Endothelial cell of umbilical vein (primary cell): Measurements from ENCODE around the gene PTPRF. TPM values are rescaled to one million over a fixed set of nuclear protein-coding genes. Genes with fewer than 3 reads are reported as not detected.

Experiments used
- BruUV-seq: library from RNA; stranded (reverse); fragments of 400-500 nt; replicated peaks from 2 replicates; lab custom pipeline; 2021; lab: Mats Ljungman, UMichigan
- CTCF ChIA-PET: fragments of 300-600, 350-600 bp; sonication (Branson Sonifier 250); formaldehyde crosslinking; loops from one replicate; lab custom pipeline; 2021; ENCODE audit warnings: antibody characterized with exemption, inconsistent platforms; lab: Charles Lee
- POLR2A ChIA-PET: fragments of 300-600, 350-600 bp; sonication (Branson Sonifier 250); formaldehyde crosslinking; loops from one replicate; lab custom pipeline; 2021; ENCODE audit warnings: antibody characterized with exemption, inconsistent platforms; lab: Charles Lee
- DNase-seq: peaks from one replicate; pipeline ENCODE4 v3.0.0-alpha.2; 2011; ENCODE audit warnings: low read depth, low spot score
- FAIRE-seq: peaks from 2 replicates; lab custom pipeline; 2011; peaks lifted over from hg19 to GRCh38; lab: Jason Lieb, UNC
- H2AFZ ChIP-seq: 2 replicates; pipeline ENCODE4 v1.6.0; 2012; ENCODE audit warnings: low read depth, low read length, control low read depth, inconsistent platforms
- H3K27ac ChIP-seq: 2 replicates; pipeline ENCODE4 v1.5.1; 2011; ENCODE audit warnings: low read depth, mild to moderate bottlenecking, control low read depth, low read length, moderate library complexity; ENCODE audit not compliant: insufficient read depth
- H3K27me3 ChIP-seq, 2 experiments: 2 replicates each; pipeline versions ENCODE4 v1.6.0 to v1.6.1; 2011; ENCODE audit warnings: low read length in 2 of 2, mixed read lengths in 1 of 2; ENCODE audit not compliant: control insufficient read depth in 2 of 2, insufficient read depth in 2 of 2
- H3K36me3 ChIP-seq, 2 experiments: 2 replicates in 1 of 2; 3 replicates in 1 of 2; pipeline ENCODE4 v1.5.1; 2011; ENCODE audit warnings: low read length in 2 of 2, mild to moderate bottlenecking in 1 of 2, moderate library complexity in 1 of 2; ENCODE audit not compliant: control insufficient read depth in 2 of 2, insufficient read depth in 2 of 2; ENCODE audit errors: extremely low read depth in 1 of 2
- H3K4me1 ChIP-seq: 3 replicates; pipeline ENCODE4 v1.5.1; 2011; ENCODE audit warnings: mild to moderate bottlenecking, low read length; ENCODE audit not compliant: control insufficient read depth, insufficient read depth; ENCODE audit errors: extremely low read depth
- H3K4me2 ChIP-seq: 2 replicates; pipeline ENCODE4 v1.6.1; 2011; ENCODE audit warnings: low read length, control low read depth, mixed read lengths; ENCODE audit not compliant: insufficient read depth
- H3K4me3 ChIP-seq, 3 experiments: fragments of 200-600 bp in 1 of 3; sonication (generic), shearing (Covaris generic) in 1 of 3; replicated peaks in 1 of 3; 2 replicates each; pipeline ENCODE4 v1.5.1; 2011 to 2016; ENCODE audit warnings: control low read depth in 3 of 3, low read length in 3 of 3, mild to moderate bottlenecking in 2 of 3, inconsistent platforms in 1 of 3, low read depth in 1 of 3, moderate library complexity in 1 of 3; ENCODE audit not compliant: insufficient read depth in 1 of 3
- H3K79me2 ChIP-seq: 2 replicates; pipeline ENCODE4 v1.6.0; 2012; ENCODE audit warnings: low read length, inconsistent platforms; ENCODE audit not compliant: control insufficient read depth, insufficient read depth
- H3K9ac ChIP-seq: replicated peaks from 2 replicates; pipeline ENCODE3; 2011; ENCODE audit warnings: low read length, control low read depth; ENCODE audit not compliant: insufficient read depth; ENCODE audit errors: extremely low read depth
- H3K9me1 ChIP-seq: replicated peaks from 3 replicates; pipeline ENCODE4 v1.6.0; 2011; ENCODE audit warnings: mild to moderate bottlenecking, low read length; ENCODE audit not compliant: control insufficient read depth, insufficient read depth; ENCODE audit errors: extremely low read depth
- H3K9me3 ChIP-seq: replicated peaks from 2 replicates; pipeline ENCODE4 v1.5.1; 2012; ENCODE audit warnings: low read length, inconsistent platforms; ENCODE audit not compliant: control insufficient read depth, insufficient read depth
- H4K20me1 ChIP-seq: replicated peaks from 2 replicates; pipeline ENCODE3; 2011; ENCODE audit warnings: mild to moderate bottlenecking, low read length; ENCODE audit not compliant: control insufficient read depth, insufficient read depth; ENCODE audit errors: extremely low read depth
- FOS ChIP-seq: IDR thresholded peaks from 2 replicates; pipeline ENCODE4 v1.6.1; 2011; ENCODE audit warnings: mild to moderate bottlenecking, low read length, moderate library complexity, borderline replicate concordance; ENCODE audit not compliant: insufficient read depth
- GATA2 ChIP-seq: IDR thresholded peaks from 2 replicates; pipeline ENCODE4 v1.7.0; 2011; ENCODE audit warnings: low read depth, mild to moderate bottlenecking, moderate library complexity, mixed read lengths, low read length; ENCODE audit not compliant: insufficient read length, insufficient read depth
- MAX ChIP-seq: IDR thresholded peaks from 2 replicates; pipeline ENCODE4 v1.6.1; 2011; ENCODE audit not compliant: insufficient read depth, insufficient read length
- dilution Hi-C: fragments of 300-500 bp; cut with MboI; formaldehyde crosslinking; loops from one replicate; pipeline ENCODE4 v1.15.0; 2019; ENCODE audit warnings: low sequenced_read_pairs; ENCODE audit not compliant: extremely low pct_ligation_motif_present
- intact Hi-C: fragments of 100-400 bp; cut with micrococcal nuclease; formaldehyde crosslinking; loops from one replicate; pipeline ENCODE4 v1.10.0; 2022
- polyA plus RNA-seq, 4 experiments: library from polyadenylated mRNA; depleted of rRNA in 3 of 4; stranded (reverse) in 3 of 4; unstranded in 1 of 4; fragments of >200 nt; gene quantifications; 2 replicates each; pipeline versions ENCODE4 v1.2.1 to v1.2.3, GENCODE V29; 2011 to 2012; ENCODE audit warnings: missing spikeins in 1 of 4
- total RNA-seq: library from RNA; stranded (reverse); gene quantifications from 2 replicates; pipeline ENCODE4 v1.2.3, GENCODE V29; 2021
- TF ChIP-seq, protein P1 (sequence below), 2 donors: IDR thresholded peaks; 1 replicate in 1 of 2; 2 replicates in 1 of 2; pipeline ENCODE4 v1.5.1; 2011; ENCODE audit warnings: low read length in 2 of 2, mild to moderate bottlenecking in 2 of 2, moderate library complexity in 2 of 2, control low read depth in 1 of 2, inconsistent platforms in 1 of 2, low read depth in 1 of 2; ENCODE audit not compliant: insufficient read depth in 1 of 2; ENCODE audit errors: extremely low read depth in 1 of 2

The PTPRF gene
- total and polyA plus RNA-seq, 2 donors (not counting 3 experiments of a cell fraction or from before 2014, with no cell fraction given): 217 to 338 TPM

DNA sequence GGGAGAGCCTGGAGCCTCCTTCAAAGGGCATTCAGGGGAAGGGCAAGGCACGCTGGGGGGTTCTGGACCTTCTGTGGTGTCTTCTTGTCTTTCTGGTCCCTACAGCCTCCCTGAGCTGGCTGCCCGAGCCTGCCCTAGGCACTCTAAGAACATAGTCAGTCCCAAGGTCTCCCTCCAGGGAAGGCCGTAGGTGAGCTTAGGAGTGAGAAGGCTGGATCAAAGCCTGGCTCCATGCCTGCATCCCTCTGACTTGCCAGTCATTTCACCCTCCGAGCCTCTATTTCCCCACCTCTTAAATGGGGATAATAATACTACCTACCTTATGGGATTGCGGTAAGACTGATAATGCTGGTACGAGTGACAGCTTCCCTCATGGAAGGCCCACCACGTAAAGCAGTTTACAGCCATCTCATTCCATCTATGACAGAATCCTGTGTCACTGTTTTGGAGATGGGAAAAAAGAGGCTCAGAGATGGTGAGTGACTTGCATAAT is 20.8 kb downstream of the PTPRF start:
- no peak overlapping the region for H3K9ac ChIP-seq
- no peaks in the 10 kb centered on the region for H4K20me1 ChIP-seq
- no peak overlapping the region for H3K27ac ChIP-seq
- no peak for DNase-seq
- ChIA-PET CTCF (interaction anchor here (0.8 kb wide), 1 partner anchor 16 kb away, joined by 3 read pairs; no protein-coding TSS in a partner anchor), POLR2A (no interaction called here)
- no peak overlapping the region for H2AFZ ChIP-seq
- no peaks in the 10 kb centered on the region for H3K27me3 ChIP-seq
- H3K4me2 ChIP-seq: no peak overlapping the region
- no peaks in the 10 kb centered on the region for H3K9me1 ChIP-seq
- peaks cover 8 to 26% of the 10 kb centered on the region in 2 experiments for H3K36me3 ChIP-seq
- H3K9me3 ChIP-seq: no peaks in the 10 kb centered on the region
- dilution Hi-C loops: no loop called here
- H3K79me2 ChIP-seq: no peaks in the 10 kb centered on the region
- no peaks in the 10 kb centered on the region for H3K4me1 ChIP-seq
- TF ChIP-seq FOS (no peak), MAX (no peak), GATA2 (no peak)
- TF ChIP-seq, protein P1, sequence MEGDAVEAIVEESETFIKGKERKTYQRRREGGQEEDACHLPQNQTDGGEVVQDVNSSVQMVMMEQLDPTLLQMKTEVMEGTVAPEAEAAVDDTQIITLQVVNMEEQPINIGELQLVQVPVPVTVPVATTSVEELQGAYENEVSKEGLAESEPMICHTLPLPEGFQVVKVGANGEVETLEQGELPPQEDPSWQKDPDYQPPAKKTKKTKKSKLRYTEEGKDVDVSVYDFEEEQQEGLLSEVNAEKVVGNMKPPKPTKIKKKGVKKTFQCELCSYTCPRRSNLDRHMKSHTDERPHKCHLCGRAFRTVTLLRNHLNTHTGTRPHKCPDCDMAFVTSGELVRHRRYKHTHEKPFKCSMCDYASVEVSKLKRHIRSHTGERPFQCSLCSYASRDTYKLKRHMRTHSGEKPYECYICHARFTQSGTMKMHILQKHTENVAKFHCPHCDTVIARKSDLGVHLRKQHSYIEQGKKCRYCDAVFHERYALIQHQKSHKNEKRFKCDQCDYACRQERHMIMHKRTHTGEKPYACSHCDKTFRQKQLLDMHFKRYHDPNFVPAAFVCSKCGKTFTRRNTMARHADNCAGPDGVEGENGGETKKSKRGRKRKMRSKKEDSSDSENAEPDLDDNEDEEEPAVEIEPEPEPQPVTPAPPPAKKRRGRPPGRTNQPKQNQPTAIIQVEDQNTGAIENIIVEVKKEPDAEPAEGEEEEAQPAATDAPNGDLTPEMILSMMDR (IDR thresholded peaks at IDR 0.05; ENCODE audit: extremely low read depth in 1 of 2, insufficient read depth in 1 of 2, low read depth in 1 of 2, low read length in 2 of 2): no peak
- FAIRE-seq: no peak
- no peak overlapping the region for H3K4me3 ChIP-seq
- BruUV-seq: no TSS peak
- intact Hi-C loops: no loop called here
